GM10266 (cell line): Measurements from ENCODE around the gene PLRG1.

Source experiments
- DNase-seq: peaks from one replicate; pipeline ENCODE4 v3.0.0; 2012; ENCODE audit errors: extremely low spot score
- CTCF ChIP-seq: IDR thresholded peaks from 2 replicates; pipeline ENCODE4 v1.5.1; 2012; ENCODE audit warnings: mild to moderate bottlenecking, low read depth; ENCODE audit not compliant: control insufficient read depth, insufficient read depth; ENCODE audit errors: missing control alignments

PLRG1 gene

DNA sequence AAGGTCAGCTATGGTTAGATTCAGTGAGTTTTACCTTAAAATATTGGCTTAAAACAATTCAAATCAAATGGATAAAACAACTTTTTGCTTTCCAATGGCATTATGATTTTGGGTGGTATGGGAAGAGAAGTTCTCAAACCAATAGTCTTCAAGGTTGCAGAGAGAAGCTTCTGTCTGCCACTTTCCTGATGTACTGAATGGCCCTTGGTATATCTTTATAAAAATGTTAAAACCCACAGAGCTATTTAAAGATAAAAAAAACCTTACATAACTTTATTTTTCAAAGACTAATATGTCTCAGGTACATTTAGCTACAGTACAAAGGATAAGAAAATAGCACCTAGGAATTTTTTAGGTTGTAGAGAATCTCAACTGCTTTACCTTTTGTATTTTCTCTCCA is 33.5 kb upstream of the PLRG1 start:
- TF ChIP-seq CTCF, result no peak

GRCh38 chr4:154583230-154583629 is 33.0 kb upstream of the PLRG1 start:
- TF ChIP-seq CTCF, result no peak

More for the DNA sequence above, 33.5 kb upstream of the PLRG1 start:
- DNase-seq, result no peak

GRCh38 chr4:154582723-154583122 is 32.5 kb upstream of the PLRG1 start:
- no peak for TF ChIP-seq CTCF
- DNase-seq, result no peak

More at GRCh38 chr4:154583230-154583629, 33.0 kb upstream of the PLRG1 start:
- no peak for DNase-seq

GRCh38 chr4:154579927-154580326 is 29.7 kb upstream of the PLRG1 start:
- DNase-seq, result no peak
- TF ChIP-seq CTCF, result no peak

DNA sequence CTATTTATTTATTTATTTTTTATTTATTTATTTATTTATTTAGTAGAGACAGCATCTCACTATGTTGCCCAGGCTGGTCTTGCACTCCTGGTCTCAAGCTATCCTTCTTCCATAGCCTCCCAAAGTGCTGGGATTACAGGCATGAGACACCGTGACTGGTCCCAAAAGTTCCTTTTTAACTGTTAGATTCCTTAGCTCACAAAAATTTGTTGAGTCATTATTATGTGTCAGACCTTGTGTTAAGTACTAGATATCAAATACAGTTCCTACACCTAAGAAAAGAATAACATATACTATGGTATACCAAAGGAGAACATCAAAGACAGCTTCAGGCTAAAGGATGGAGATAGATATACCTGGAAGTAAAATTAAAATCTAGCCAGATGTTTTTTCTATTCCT is 28.7 kb upstream of the PLRG1 start:
- no peak for TF ChIP-seq CTCF
- no peak for DNase-seq

DNA sequence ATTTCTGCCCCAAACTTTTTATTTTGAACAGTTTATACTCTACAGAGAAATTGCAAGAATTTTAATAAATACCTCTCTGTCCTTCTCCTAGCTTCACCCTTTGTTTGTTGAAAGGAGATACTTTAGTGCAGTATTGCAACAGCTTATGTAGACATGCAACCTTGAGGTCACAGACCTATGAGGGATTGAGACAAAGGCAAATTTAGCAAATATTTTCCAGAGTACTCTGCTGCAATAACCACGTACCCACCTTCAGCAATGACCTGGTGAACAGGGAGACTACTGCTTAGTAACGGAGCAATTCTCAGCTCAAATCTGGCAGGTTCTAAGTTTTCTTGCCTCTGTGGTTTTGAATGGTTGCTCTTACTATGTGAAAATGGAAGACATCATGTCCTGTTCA is 27.1 kb upstream of the PLRG1 start:
- TF ChIP-seq CTCF, result no peak
- no peak for DNase-seq

- no peak for TF ChIP-seq CTCF
- no peak for DNase-seq
Measured at GRCh38 chr4:154574311-154574710, 24.1 kb upstream of the PLRG1 start.
